GM18873 (cell line): ENCODE results near the gene PPARD.
"Not testable (repeated sequence)": the region's sequence is repeated elsewhere in the genome, so short reads cannot be mapped to it uniquely, and the experiment has no call there.

Source experiments
- ATAC-seq: cut with Tn5 transposase; IDR thresholded peaks from one replicate; pipeline ENCODE4 v1.9.1; 2021; ENCODE audit warnings: mild to moderate bottlenecking, moderate library complexity, moderate number of reproducible peaks; ENCODE audit not compliant: unreplicated experiment, low FRiP score

The PPARD gene

DNA sequence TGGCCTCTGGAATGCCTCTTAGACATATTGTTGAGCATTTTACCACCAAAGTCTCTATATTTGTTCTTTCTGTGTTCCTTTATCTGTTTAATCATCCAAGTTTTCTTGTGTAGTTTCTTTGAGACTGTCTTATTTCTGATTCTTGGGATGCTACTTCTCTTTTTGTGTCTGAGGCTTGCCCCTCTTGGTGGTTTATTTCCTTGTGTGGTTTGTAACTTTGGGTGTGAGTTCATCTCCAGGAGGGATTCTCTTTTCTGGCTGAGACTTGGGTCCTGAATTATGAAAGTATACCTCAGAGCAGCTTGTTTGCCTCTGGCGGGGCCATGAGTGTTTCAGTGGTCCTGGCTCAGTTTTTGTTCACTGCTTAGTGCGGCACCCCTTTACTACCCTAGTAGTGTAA is 33.9 kb downstream of the PPARD start:
- ATAC-seq: no peak

DNA sequence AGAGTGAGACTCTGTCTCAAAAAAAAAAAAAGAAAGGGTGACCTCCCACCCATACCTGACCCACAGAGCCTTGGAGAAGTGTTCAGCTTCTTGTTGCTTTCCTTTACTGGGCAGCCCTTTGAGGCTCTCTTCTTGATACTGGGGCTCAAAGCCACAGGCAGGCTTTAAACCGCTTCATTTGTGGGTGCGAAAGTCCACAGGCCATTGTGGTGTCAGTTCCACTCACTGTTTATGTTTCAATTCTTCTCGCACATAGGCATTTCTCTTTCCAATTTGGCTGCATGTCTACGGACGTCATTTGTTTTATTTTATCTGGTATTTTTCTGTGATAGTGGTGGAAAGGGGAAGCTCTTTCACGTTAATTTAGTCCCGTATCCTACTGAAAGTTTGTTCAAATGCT is 34.6 kb downstream of the PPARD start:
- no peak for ATAC-seq

DNA sequence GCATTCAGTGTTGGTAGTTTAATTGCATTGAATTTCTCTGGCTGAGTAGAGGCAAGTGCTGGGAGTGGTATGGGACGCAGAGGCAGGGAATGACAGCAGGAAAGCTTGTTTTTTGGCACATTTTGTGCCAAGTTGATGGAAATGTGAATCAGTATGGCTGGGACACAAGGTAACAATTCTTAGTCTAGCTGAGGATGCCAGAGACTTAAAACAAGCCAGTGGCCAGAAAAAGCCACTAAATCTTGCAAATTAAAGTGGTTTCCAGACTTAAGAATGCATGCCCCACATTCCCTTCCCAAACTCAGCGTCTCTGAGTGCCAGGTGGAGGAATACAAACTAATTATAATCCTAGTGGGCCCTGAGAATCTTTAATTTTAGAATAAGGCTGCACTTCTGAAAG is 35.9 kb downstream of the PPARD start:
- ATAC-seq: no peak

GRCh38 chr6:35381132-35381531 is 38.8 kb downstream of the PPARD start:
- ATAC-seq: no peak

DNA sequence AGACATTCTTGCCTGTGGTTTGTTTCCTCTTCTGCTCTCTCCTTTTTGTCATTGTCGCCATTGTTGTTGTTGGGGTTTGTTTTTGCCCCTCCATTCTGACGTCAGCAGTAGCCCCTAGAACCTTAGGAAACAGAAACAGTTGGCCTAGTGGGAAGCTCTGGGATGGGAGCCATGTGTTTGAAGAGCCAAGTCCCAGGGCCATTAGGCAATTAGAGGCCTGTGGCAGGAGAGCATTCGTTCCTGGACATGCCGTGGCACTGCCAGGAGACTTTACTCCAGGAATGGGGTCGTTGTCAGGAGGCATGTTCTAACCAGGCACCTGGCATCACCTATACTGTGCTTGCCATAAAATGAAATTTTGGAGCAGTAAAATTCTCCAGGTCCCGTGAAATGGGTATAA is 39.7 kb downstream of the PPARD start:
- ATAC-seq: no peak

- no peak for ATAC-seq
Measured at GRCh38 chr6:35385457-35386202, 43.3 kb downstream of the PPARD start.

- no peak for ATAC-seq
Measured at GRCh38 chr6:35386989-35387388, 44.6 kb downstream of the PPARD start.

DNA sequence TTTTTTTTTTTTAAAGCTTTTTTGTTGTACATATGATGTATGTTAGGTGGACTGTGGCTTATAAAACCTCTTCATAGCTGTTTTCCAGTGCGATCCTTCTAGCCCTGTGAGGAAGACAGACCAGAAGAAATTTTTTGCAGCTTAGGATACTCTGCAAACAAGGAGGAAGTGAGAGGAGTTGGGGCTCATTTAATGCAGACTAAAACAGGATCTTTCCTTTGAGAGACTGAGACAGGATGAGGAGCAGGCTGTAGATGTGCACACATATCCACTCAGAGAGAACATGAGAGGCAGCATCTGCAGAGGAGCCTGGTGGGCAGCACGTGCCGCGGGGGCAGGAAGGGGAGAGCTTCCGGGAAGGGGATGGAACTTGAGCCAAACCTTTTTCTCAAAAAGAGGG is 45.7 kb downstream of the PPARD start:
- ATAC-seq: no peak

- ATAC-seq: no peak
Measured at GRCh38 chr6:35388772-35389352, 46.5 kb downstream of the PPARD start.

DNA sequence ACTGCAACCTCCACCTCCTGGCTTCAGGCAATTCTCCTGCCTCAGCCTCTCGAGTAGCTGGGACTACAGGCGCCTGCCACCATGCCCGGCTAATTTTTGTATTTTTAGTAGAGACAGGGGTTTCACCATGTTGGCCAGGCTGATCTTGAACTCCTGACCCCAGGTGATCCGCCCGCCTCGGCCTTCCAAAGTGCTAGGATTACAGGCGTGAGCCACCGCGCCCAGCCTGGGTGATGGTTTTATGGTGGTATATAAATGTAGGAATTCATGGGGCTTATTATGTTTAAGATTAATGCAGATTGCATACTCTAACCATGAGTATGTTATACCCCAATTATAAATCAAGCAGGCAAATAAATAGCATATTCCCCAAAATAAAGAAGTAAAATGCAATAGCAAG is 47.0 kb downstream of the PPARD start:
- ATAC-seq: not testable (repeated sequence)

DNA sequence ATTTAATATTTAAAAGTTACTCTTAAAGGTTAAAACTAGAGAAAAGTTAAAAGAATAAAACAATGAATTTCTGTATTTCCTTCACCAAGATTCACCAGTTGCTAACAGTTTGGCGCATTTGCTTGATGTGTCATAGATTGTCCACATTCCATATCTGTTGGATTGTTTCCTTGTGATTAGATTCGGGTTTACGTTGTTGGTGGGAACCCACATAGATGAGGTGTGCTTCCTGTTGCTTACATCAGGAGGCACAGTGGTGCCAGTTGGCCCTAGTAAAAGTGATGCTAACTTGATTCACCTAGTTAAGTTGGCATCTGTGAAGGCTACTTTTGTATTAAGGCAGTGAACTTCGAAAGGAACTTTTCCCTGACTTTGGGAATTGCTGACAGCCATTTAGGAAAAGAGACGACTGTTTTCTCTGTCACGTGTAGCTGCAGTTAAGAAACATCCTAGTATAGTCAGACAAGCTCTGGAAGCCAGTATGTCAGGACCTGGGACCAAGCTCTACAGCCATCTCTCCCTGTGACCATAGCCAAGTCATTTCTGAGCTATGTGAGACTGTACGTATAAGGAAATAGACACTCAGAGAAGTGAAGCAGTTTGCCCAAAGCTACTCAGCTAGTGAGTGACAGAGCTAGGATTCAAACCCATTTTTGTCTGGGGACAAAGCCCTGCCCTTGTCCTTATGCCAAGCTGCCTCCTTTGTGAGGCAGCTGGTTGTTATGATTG is 49.0 kb downstream of the PPARD start:
- no peak for ATAC-seq

GRCh38 chr6:35392111-35392702 is 49.8 kb downstream of the PPARD start:
- ATAC-seq: no peak

DNA sequence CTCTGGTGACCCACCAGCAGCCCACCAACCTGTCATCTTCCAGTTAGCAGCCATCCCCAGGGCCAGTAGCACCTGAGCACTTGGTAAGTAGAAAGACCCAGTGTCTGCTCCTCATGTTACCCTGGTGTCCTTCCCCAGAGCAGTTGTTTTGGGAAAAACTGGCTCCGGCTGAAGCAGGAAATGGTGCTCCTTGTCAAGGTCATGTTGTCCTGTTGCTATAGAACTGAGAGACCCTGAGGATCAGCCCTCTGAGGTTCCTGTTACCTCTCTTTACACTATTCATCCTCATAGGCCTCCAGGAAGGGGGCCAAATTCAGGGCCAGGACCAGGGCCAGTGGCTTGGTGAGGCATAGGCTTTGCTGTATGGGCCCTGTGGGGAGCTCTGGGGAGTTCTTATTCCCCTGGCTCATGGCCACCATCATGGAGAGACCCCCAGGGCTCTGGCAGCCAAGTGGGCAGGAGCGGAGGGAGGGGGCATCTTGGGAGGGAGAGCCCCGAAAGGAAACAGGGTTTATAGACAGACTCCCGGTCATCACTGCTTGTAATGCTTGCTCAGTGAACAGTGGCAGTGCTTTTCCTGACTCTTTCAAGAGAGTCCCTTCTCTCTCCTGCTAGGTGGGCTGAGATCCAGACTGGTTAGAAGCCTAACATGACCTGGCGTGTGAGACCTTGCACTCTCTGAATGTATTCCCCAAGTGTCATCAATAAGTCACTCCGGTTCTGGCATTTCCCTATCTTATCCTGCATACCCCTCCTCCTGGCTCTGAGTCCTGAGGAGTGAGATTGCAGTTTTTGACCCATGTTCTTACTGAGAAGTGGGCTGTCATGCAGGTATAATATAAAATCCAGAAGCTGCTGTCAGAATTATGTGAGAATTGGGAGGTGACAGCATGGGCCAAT is 50.7 kb downstream of the PPARD start:
- no peak for ATAC-seq

- ATAC-seq: no peak
Measured at GRCh38 chr6:35396991-35397390, 54.6 kb downstream of the PPARD start.

DNA sequence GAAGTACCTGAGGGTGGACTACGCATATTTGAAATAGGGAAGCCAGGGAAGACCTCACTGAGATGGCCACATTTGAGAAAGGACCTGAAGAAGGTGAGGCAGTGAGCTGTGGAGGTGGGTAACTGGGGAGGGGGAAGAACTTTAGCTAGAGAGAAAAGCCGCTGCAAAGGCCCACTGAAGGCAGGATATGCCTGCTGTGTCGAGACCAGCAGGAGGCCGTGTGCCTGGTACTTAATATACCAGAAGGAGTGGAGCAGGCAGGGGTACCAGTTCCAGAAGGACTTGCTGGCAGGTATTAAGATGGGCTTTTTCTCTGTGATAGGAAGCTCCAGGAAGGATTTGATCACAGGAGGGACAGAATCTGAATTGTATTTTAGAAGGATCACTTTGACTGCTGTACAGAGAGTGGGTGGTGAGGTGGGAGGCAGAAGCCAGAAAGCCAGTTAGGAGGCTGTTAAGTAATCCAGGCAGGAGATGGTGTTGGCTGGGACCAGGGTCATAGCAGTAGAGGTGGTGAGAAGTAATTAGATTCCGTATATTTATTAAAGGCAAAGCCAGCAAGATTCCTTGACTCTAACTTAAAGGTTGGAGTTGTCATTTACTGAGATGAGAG is 55.6 kb downstream of the PPARD start:
- ATAC-seq: no peak

GRCh38 chr6:35398526-35398925 is 56.2 kb downstream of the PPARD start:
- no peak for ATAC-seq

GRCh38 chr6:35400111-35400510 is 57.8 kb downstream of the PPARD start:
- ATAC-seq: no peak

GRCh38 chr6:35400901-35401311 is 58.5 kb downstream of the PPARD start:
- ATAC-seq: no peak

- ATAC-seq: no peak
Measured at GRCh38 chr6:35401514-35401913, 59.2 kb downstream of the PPARD start.
